GM21529 (cell line): ENCODE results near the gene AP3B1.

Experiments used
- ATAC-seq: cut with Tn5 transposase; IDR thresholded peaks from one replicate; pipeline ENCODE4 v1.9.1; 2021; ENCODE audit not compliant: unreplicated experiment

AP3B1 gene

GRCh38 chr5:78289911-78290310 lies 4.6 kb downstream of the AP3B1 start:
- ATAC-seq = no peak

DNA sequence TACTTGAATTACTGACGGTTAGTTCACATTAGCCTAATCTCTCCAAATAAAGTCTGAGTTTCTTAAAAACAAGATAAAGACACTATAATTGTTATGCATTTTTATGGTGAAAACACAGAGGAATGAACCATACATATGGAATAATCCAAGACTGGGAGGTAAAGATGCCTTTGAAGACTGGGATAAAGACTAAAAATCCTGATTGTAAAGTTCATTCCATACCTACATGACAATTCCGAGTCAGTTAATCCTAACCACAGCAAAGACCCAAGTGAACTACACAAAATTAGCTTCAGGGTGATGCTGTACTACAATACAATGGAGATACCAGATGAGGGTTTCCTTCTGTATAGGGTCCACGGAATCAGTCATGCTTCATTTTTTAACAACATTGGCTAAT lies 6.3 kb downstream of the AP3B1 start:
- ATAC-seq = no peak

DNA sequence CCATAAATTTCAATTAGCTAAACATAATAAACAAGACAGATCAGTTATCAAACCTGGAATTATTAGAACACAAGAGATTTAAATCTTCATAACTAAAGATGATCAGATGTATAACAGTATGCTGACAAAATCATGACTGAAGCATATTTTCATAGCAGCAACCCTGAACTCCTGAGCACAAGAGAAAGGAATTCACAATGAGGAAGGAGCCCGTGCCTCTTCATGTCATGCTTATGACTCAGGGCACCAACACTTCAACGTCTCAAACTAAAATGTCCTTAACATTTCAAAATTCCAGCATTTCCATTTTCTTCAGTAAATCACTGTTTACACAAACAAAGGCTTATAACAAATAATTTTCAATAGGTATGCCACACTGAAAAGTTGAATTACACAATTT lies 6.7 kb downstream of the AP3B1 start:
- no peak for ATAC-seq

DNA sequence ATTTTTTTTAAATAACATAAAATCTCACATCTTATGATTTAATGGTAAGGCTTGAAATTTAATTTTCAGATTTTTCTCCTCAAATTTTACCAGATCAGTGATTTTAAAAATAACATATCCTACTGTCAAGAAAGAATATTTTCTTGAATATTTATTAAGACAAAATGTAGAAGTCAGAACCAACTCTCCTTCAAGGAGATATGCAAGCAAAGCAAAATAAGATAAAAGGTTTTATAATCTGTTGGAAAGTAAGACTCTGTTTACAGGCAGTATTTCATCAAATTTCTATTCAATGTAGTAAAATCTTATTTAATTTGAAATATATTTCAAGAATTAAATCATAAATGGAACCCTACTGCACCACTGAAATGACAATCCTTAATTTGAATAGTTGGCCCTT lies 7.3 kb downstream of the AP3B1 start:
- no peak for ATAC-seq

DNA sequence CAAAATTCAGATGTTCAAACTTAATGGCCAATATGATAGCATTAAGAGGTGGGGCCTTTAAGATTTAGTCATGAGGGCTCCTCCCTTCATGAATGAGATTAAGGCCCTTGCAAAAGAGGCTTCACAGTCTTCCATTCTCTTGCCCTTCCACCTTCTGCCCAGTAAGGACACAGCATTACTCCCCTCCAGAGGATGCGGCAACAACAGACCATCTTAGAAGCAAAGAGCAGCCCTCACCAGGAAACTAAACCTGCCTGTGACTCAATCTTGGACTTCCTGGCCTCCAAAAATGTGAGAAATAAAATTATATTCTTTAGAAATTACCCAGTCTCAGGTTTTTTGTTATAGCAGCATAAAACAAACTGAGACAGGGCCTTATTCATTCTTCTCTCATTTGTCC lies 8.2 kb downstream of the AP3B1 start:
- ATAC-seq = no peak

DNA sequence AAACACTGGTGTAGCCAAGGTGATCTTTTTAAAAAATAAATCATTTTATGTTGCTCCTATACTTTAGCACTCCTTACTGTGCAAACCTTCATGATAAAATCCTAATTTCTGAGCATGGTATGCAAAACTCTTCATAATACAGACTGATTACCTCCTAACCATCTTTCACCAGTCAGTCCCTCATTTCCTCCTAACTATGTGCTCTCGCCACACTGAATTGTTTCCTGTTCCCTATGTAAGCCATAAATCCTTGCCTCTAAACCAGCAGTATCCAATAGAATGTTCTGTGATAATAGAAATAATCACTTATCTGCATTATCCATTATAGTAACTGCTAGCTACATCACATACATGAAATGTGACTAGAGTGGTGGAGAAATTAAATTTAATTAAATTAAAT lies 10.7 kb downstream of the AP3B1 start:
- no peak for ATAC-seq

DNA sequence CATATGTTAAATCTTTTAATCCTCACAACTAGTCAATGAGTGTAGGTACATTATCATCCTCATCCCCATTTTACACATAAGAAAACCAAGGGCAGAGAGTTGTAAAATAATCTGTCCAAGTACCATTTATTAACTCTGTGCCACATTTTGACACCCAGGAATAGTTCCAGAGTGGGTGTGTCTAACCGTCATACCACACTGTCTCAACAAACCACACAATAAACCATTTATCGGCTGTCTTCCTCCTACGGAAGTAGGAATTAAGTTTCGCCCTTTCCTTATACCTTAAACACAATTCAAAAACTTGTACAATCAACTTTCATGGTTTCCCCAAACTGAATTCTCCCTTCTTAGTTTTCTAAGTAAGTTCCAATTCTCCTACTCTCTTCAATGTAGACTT lies 11.4 kb downstream of the AP3B1 start:
- ATAC-seq = no peak

GRCh38 chr5:78280261-78280660 lies 14.2 kb downstream of the AP3B1 start:
- ATAC-seq = no peak

DNA sequence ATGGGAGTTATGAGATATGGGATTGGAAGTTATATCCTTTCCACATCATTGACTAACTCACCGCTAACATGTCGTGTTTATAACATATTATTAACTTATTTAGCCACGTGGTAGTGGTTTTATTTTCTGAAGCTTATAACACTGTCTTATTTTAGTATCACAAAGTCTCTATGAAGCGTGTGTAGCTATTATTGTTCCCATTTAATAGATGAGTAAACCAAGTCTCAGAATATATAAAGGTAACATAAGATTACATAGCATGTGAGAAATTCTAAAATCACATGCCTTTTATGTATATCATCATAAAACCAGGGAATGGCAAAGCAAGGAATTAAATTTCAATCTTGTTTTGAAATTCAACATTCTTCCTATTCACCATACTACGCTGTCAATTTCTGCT lies 15.3 kb downstream of the AP3B1 start:
- ATAC-seq = no peak

DNA sequence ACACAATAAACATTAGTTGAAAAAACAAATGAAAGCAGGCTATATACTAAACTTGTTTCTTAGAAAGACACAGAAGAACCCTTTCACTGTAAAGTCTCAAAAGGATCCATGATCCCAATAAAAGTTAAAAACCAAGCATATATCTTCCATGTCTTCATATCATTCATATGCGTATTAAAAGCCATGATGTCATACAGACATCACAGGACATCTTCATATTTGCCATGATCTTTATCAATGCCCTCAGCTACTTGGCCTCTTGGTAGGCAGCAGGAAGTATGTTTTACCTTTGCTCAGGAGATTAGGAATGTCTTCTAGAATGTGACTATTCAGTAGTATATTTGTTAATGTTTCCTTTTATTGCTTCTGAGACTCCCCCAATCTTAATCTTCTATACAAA lies 16.8 kb downstream of the AP3B1 start:
- no peak for ATAC-seq

DNA sequence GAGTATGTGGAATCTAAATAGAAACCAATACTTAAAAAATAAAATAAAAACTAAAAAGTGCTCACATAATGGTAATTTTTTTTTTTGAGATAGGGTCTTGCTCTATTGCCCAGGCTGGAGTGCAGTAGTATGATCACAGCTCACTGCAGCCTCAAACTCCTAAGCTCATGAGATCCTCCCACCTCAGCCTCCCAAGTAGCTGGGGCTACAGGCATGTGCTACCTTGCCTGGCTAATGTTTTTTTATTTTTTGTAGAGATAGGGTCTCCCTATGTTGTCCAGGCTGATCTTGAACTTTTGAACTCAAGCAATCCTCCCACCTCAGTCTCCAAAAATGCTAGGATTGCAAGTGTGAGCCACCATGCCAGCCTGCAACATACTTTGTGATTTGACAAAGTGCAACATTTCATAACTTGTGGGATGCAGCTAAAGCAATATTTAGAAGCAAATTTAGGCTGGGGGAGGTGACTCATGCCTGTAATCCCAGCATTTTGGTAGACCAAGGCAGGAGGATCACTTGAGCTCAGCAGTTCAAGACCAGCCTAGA lies 18.4 kb downstream of the AP3B1 start:
- ATAC-seq = no peak

- ATAC-seq = no peak
These were observed 19.8 kb downstream of the AP3B1 start for GRCh38 chr5:78274540-78275197.

- ATAC-seq = no peak
These were observed 21.1 kb downstream of the AP3B1 start for GRCh38 chr5:78273436-78273835.

DNA sequence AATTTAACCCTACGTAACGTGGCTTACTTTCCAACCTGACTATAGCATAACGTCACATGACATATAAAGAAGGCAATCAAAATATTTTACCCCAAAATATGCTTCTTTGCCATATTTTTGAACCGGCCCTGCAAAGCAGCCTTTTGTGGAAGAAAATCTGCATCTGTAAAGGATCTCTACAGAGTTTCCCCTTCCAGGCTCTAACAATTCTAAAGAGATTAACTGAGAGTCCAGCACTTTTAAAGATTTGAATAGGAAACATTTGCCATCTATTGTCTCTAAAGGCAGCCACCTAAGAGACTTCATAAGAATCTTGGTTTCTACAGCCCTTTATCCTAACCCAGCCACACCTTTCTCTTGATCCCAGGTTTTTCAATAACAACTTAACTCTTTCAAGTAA lies 22.7 kb downstream of the AP3B1 start:
- no peak for ATAC-seq

- ATAC-seq = peak; percentile 62
These were observed 25.3 kb downstream of the AP3B1 start for GRCh38 chr5:78269088-78269703.

GRCh38 chr5:78268356-78268755 lies 26.1 kb downstream of the AP3B1 start:
- ATAC-seq = no peak

DNA sequence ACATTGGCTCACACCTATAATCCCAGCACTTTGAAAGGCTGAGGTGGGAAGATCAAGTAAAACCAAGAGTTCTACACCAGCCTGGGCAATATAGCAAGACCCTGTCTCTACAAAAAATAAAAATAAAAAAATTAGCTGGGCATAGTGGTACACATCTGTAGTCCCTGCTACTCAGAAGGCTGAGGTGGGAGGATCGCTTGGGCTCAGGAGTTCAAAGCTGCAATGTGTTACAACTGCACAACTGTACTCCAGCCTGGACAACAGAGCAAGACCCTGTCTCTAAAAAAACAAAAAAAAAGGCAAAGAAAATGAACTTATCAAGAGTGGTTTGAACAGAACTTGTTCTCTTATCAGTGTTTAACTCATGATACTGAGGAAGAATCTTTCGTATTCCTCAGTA lies 29.3 kb downstream of the AP3B1 start:
- ATAC-seq = no peak

- no peak for ATAC-seq
These were observed 29.9 kb downstream of the AP3B1 start for GRCh38 chr5:78264600-78264999.

- no peak for ATAC-seq
These were observed 33.7 kb downstream of the AP3B1 start for GRCh38 chr5:78260771-78261170.

- ATAC-seq = no peak
These were observed 41.3 kb downstream of the AP3B1 start for GRCh38 chr5:78253201-78253600.

DNA sequence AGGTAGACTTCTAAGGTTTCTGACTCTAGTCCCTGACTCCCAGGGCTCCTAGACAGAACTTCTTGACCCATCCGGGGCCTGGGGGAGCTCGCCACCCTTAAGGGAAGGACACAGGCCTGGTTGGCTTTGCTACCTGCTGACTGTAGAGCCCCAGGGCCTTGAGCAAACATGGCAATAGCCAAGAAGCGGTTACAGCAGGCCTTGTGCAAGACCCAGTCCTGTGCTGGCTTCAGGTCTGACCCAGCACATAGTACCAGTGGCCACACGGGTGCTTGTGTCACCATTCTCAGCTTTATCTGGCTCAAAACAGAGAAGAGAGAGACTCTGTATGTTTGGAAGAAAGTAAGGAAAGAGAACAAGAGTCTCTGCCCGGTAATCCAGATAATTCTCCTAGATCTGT lies 41.8 kb downstream of the AP3B1 start:
- ATAC-seq = no peak

- no peak for ATAC-seq
These were observed 42.7 kb downstream of the AP3B1 start for GRCh38 chr5:78251663-78252284.
